Epidermal melanocyte (primary cell): ENCODE measurements around the gene TRIM44.

Experiments
- DNase-seq: peaks from one replicate; pipeline ENCODE4 v3.0.0; 2011; ENCODE audit warnings: low spot score; ENCODE audit not compliant: insufficient read length

TRIM44 gene

GRCh38 chr11:35671396-35672127, 9.0 kb downstream of the TRIM44 start:
- no peak for DNase-seq

GRCh38 chr11:35672608-35673007, 10.0 kb downstream of the TRIM44 start:
- DNase-seq, result no peak

- DNase-seq, result no peak
Measured at GRCh38 chr11:35675901-35676610, 13.5 kb downstream of the TRIM44 start.

GRCh38 chr11:35676611-35676965, 14.0 kb downstream of the TRIM44 start:
- DNase-seq, result no peak

- no peak for DNase-seq
Measured at GRCh38 chr11:35677904-35678303, 15.3 kb downstream of the TRIM44 start.

GRCh38 chr11:35678471-35678870, 15.9 kb downstream of the TRIM44 start:
- no peak for DNase-seq

- DNase-seq, result no peak
Measured at GRCh38 chr11:35678975-35679374, 16.4 kb downstream of the TRIM44 start.

- no peak for DNase-seq
Measured at GRCh38 chr11:35680506-35680905, 17.9 kb downstream of the TRIM44 start.

GRCh38 chr11:35681163-35681767, 18.7 kb downstream of the TRIM44 start:
- DNase-seq, result no peak

GRCh38 chr11:35682230-35683173, 19.9 kb downstream of the TRIM44 start:
- no peak for DNase-seq

- no peak for DNase-seq
Measured at GRCh38 chr11:35683728-35684339, 21.3 kb downstream of the TRIM44 start.

- DNase-seq, result no peak
Measured at GRCh38 chr11:35688023-35688422, 25.4 kb downstream of the TRIM44 start.

GRCh38 chr11:35689081-35689996, 26.8 kb downstream of the TRIM44 start:
- DNase-seq, result no peak

GRCh38 chr11:35702126-35702525, 39.6 kb downstream of the TRIM44 start:
- no peak for DNase-seq

- no peak for DNase-seq
Measured at GRCh38 chr11:35709376-35709775, 46.8 kb downstream of the TRIM44 start.

- no peak for DNase-seq
Measured at GRCh38 chr11:35711173-35711910, 48.8 kb downstream of the TRIM44 start.

GRCh38 chr11:35711924-35712323, 49.3 kb downstream of the TRIM44 start:
- no peak for DNase-seq

- DNase-seq, result no peak
Measured at GRCh38 chr11:35712533-35712932, 50.0 kb downstream of the TRIM44 start.

- no peak for DNase-seq
Measured at GRCh38 chr11:35714882-35715627, 52.5 kb downstream of the TRIM44 start.
